OCI-M2 (cell line): ENCODE results near the gene NSFL1C.
"Not testable (repeated sequence)": the region's sequence is repeated elsewhere in the genome, so short reads cannot be mapped to it uniquely, and the experiment has no call there.

ENCODE experiments used
- DNase-seq: peaks from one replicate; lab custom pipeline; 2025; ENCODE audit not compliant: unreplicated experiment; lab: John Stamatoyannopoulos, UW

The NSFL1C gene

DNA sequence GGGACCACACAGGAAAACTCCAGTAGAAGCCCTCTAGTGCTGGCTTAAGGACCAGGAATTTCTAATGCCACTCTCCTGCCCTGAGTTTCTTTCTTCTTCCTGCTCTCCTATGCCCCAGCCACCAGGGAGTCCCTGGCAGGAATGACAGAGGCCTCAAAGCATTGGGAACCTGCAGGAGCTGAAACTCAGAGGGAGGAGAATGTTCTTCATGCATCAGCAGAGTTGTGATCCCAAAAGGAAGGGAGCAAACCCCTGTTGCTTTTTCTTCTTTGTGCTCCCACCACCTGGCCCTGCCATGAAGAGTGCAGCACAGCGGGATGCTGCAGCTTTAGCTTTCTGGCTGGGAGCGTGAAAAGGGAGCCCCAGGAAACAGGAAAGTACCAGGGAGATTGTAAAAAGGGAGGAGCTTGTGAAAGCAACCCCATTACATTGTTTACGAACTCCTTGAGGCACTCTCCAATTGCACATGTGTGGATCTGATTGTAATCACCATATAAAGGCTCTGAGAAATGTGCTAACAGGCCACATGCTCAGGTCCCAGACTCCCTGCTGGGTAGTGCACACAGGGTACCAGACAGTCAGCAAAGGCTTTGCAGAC is 39.1 kb downstream of the NSFL1C start:
- no peak for DNase-seq

GRCh38 chr20:1426231-1426849 is 40.3 kb downstream of the NSFL1C start:
- DNase-seq: no peak

DNA sequence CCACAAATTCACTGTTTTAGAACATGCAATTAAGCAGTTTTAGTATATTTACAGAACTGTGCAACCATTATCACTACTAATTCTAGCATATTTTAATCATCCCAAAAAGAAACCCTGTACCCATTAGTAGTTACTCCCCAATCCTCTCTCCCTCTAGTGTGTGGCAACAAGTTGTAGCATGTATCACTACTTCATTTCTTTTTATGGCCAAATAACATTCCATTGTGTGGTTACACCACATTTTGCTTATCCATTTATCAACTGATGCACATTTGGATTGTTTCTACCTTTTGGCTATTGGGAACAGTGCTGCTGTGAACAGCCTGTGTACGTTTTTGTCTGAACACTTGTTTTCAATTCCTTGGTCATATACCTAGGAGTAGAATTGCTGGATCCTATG is 42.3 kb downstream of the NSFL1C start:
- DNase-seq: no peak

DNA sequence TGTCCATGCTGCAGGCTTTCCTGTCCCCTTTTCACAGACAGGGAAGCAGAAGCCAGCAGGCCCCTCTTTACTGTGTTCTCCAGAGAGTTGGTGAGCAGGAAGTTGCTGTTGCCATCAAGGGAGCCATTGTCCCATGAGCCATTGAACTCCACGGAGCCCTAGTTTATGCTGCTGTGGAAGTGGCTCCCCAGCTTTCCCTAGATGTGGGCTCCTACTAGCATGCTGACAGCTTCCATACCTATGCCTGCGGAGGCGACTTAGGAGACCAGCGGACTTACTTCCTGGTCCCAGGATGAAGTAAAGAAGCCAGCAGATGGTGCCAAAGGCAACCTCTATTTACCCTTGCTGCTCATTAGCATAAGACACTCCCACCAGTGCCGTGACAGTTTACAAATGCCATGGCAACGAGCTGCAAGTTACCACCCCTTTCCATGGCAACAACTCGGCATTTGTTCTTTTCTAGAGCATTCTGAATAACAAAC is 43.0 kb downstream of the NSFL1C start:
- DNase-seq: no peak

DNA sequence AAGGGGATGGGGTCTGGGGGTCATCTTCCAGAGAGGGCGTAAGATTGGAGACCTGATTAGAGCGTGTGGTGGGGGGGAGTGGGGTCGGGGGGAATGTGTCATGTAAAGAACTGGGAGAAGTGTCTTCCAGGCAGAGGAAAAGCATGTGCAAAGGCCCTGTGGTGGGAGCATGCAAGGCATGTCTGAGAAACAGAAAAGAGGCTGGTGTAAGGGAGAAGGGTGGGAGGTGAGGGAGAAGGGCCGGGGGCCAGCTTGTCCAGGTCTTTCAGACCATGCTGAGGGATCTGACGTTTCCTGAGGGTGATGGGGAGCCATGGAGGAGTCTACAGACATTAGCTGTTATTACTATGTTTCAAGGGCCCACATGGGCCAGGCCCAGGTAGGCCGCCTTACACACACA is 43.4 kb downstream of the NSFL1C start:
- no peak for DNase-seq

DNA sequence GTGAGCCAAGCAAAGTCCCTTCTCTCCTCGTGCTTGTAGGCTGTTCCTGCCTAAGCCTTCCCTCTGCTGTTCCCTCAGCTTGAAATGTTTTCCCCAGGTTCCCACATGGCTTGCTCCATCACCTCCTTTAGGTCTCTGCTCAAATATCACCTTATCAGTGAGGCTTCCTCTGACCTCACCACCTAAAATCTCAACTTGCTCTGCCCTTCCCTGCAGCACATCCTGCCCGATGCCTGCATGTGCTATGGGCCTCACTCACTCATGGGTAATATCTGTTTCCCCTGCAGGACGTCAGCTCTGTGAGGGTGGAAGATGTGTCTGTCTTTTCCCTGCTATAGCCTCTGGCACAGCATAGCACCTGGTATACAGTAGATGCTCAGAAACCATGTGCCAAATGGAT is 43.9 kb downstream of the NSFL1C start:
- no peak for DNase-seq

GRCh38 chr20:1420066-1420465 is 46.6 kb downstream of the NSFL1C start:
- no peak for DNase-seq

GRCh38 chr20:1418350-1418749 is 48.3 kb downstream of the NSFL1C start:
- no peak for DNase-seq

GRCh38 chr20:1417790-1418189 is 48.9 kb downstream of the NSFL1C start:
- no peak for DNase-seq

DNA sequence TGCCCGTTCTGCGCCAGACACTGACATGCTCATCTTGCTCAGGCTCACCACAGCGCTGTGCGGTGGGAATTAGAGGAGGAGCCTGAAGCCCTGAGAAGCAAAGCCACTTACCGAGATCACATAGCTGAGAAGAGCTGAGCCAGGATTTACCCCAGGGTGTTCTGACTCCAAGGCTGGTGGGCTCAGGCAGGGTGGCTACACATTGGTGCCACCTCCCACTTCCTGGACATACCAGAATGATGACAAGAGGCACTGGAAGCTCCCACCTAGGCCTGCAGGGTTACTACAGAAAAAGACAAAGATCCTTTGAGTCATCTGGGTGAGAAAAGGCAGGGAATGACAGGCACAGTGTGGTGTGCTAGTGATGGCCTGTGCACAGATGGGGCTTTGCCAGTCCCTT is 49.4 kb downstream of the NSFL1C start:
- no peak for DNase-seq

DNA sequence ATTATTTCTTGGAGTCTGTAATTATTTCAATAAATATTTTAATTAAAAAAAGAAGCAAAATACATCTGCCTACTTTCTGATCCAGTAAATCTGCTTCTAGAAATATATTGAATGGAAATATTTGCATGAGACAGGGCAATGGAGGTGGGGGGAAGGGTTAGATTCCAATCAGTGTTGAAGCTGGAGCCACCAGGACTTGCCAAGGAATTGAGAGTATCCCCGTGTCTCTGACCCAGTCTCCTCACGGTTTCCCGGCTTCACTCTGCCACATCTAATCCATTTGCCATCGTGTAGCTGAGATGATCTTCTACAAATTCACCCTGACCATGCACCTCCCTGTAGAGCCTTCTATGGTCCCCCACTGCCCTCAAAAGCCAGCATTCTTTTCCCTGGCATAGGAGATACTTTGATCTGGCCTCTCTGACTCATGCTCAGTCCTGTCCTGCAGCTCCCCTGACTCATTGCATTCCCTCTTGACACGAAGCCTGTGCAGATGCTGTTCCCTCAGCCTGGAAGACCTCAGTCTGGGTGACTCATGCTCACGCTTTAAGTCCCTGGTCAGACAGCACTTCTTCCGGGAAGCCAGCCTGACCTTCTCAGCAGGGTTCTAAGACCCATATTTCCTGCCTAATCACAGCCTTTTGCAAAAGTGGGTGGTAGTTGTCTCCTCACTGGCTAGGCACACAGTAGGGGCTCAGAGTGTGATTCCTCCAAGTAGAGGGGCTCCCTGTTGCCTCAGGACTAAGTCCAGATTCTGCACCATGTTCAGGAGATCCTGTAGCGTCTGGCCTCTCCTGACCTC is 50.8 kb downstream of the NSFL1C start:
- no peak for DNase-seq

DNA sequence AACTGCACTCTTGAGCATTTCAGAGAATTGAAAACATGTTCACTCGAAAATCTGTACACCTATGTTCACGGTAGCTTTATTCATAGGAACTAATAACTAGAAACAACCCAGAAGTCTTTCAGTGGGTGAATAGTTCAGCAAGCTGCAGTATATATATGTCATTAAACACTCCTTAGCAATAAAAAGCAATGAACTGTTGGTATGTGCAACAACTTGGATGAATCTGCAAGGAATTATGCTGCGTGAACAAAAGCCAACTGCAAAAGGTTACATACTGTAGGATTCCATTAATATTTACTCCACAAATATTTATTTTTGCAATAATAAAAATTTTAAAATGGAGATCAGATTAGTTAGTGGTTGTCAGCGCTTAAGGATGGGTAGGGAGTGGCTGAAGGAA is 51.7 kb downstream of the NSFL1C start:
- no peak for DNase-seq

DNA sequence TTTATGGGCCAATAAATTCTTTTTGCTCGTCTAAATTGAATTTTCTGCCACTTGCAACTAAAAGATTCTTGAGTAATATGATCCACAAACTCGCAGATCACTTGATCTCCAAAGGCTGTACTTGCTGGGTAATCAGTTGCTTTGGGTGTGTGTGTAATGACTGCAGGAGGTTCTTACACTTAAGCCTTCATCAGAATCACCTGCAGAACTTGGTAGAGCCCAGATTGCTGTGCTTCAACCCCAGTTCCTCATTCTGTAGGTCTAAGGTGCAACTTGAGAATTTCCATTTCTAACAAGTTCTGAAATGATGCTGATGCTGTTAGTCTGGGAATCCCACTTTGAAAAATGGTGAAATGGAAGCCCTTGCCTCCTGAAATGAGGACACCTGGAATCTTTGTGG is 60.8 kb downstream of the NSFL1C start:
- no peak for DNase-seq

- DNase-seq: no peak
These were observed 63.0 kb downstream of the NSFL1C start for GRCh38 chr20:1403624-1404023.

- no peak for DNase-seq
These were observed 64.5 kb downstream of the NSFL1C start for GRCh38 chr20:1402149-1402548.

DNA sequence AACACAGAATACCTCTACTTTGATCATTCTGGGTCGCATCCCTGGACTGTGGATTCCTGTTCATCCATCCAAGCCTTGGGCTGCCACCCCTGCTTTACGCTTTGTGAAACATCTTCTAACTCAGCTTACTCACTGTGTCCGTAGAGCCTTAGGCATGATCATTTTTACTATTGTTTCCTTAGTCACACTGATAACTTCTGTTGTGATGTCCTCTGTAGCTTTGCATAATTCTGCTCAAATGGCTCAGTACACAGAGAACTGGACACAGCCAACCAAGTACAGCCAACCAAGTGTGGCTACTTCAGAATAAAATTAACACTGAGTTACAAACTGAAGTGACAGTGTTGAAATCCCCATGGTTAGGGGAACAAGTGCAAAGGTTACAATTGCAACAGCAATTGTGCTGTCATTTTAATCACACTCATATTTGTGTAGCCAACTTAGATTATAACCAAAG is 65.2 kb downstream of the NSFL1C start:
- no peak for DNase-seq

DNA sequence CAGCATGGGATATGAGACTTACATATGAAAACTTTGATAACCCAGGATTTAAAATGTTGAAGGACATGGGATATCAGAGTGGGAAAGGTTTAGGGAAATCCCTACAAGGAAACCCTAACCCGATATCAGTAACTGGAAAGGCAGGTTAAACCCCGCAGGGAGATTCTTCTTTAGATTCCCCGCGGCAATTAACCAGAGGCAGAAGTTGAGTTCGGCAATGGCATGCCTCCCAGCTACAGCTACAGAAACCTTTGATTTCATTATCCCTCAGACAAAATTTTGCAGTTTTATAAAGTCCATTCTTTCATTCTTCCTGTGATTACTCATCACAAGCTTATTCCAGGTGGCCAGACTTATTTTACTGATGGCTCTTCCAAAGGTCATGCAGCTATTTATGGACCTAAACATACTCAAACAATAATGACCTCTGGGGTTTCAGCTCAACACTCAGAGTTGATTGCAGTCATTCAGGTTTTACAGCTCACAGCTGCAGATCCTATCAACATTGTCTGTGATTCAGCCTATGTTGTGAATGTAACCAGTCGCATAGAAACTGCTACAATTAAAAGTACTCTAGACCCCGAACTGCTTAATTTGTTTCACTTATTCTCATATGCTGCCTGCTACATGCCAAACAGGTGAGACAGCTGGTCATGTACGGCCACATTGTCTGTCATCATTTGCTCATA is 66.8 kb downstream of the NSFL1C start:
- not testable (repeated sequence) for DNase-seq

GRCh38 chr20:1398185-1398584 is 68.5 kb downstream of the NSFL1C start:
- DNase-seq: not testable (repeated sequence)

GRCh38 chr20:1397710-1398109 is 68.9 kb downstream of the NSFL1C start:
- DNase-seq: no peak

DNA sequence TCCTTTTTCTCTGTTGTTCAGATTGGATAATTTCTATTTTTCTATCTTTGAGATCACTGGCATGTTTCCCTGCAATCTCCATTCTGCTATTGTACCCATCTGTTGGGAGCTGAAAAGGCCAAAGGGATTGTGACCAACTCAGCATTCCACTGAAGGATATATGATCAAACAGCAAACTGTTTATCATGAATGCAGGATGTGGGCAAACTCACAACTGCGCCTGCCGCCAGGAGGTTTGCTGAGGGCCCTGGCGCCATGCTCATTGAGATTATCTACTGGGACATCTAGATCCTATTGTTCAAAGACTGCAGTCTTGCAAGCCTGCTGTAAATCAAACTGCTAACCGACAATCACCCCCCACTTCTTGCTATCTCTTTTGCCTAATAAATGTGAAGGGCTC is 69.9 kb downstream of the NSFL1C start:
- DNase-seq: no peak

DNA sequence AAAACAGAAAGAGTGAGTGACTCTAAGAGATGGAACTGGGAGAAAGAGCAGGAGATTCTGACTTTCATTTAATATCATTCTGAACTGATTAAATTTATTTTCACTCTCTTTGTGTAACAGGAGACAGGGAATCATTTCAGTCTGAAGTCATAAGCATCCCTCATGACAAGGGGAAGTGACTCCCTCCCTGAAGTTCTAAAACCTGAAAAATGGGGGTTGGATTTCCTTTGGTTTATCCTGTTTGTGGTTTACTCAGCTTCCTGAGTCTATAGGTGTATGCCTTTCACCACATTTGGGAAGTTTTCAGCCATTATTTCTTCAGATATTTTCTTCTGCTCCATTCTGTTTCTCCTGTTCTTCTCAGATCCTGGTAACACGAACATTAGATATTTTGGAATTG is 70.4 kb downstream of the NSFL1C start:
- no peak for DNase-seq

DNA sequence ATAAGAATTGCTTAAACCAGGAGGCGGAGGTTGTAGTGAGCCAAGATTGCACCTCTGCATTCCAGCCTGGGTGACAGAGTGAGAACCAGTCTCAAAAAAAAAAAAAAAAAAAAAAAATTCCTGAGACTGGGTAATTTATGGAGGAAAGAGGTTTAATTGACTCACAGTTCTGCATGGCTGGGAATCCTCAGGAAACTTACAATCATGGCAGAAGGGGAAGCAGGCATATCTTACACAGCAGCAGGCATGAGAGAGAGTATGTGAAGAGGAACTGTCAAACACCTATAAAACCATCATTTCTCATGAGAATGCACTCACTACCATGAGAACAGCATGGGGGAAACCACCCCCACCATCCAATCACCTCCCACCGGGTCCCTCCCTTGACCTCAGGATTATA is 72.0 kb downstream of the NSFL1C start:
- no peak for DNase-seq
